Measurements from ENCODE around the gene ADGRV1.

- TF ChIP-seq CTCF (IDR thresholded peaks at IDR 0.05) = no peak
- no peak for TF ChIP-seq ZFX (IDR thresholded peaks at IDR 0.05; ENCODE audit: borderline replicate concordance)
Observed at GRCh38 chr5:90615355-90615754, 56.8 kb downstream of the ADGRV1 start.

Data from 22Rv1 (cell line).